ENCODE results near the gene FBXL14. TPM values are rescaled to one million over a fixed set of nuclear protein-coding genes. Genes with fewer than 3 reads are reported as not detected.

The FBXL14 gene
- total RNA-seq, 1 donor from 2014 or later: 33.7 TPM

GRCh38 chr12:1629338-1630132 lies 35.2 kb upstream of the FBXL14 start:
- Mint-ChIP-seq H3K36me3 (ENCODE audit: low read depth) (no peaks in the 10 kb centered on the region), H3K27ac (ENCODE audit: unreplicated experiment) (no peak overlapping the region), H3K4me1 (peaks cover 40% of the 10 kb centered on the region), H3K27me3 (ENCODE audit: low read depth) (peaks cover 72% of the 10 kb centered on the region), H3K4me3 (peak overlapping the region; percentile 82), H3K9me3 (no peaks in the 10 kb centered on the region)
- DNase-seq (ENCODE audit: low read depth, low spot score): no peak
- TF ChIP-seq, protein P1, sequence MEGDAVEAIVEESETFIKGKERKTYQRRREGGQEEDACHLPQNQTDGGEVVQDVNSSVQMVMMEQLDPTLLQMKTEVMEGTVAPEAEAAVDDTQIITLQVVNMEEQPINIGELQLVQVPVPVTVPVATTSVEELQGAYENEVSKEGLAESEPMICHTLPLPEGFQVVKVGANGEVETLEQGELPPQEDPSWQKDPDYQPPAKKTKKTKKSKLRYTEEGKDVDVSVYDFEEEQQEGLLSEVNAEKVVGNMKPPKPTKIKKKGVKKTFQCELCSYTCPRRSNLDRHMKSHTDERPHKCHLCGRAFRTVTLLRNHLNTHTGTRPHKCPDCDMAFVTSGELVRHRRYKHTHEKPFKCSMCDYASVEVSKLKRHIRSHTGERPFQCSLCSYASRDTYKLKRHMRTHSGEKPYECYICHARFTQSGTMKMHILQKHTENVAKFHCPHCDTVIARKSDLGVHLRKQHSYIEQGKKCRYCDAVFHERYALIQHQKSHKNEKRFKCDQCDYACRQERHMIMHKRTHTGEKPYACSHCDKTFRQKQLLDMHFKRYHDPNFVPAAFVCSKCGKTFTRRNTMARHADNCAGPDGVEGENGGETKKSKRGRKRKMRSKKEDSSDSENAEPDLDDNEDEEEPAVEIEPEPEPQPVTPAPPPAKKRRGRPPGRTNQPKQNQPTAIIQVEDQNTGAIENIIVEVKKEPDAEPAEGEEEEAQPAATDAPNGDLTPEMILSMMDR (conservative IDR thresholded peaks at IDR 0.05): no peak

DNA sequence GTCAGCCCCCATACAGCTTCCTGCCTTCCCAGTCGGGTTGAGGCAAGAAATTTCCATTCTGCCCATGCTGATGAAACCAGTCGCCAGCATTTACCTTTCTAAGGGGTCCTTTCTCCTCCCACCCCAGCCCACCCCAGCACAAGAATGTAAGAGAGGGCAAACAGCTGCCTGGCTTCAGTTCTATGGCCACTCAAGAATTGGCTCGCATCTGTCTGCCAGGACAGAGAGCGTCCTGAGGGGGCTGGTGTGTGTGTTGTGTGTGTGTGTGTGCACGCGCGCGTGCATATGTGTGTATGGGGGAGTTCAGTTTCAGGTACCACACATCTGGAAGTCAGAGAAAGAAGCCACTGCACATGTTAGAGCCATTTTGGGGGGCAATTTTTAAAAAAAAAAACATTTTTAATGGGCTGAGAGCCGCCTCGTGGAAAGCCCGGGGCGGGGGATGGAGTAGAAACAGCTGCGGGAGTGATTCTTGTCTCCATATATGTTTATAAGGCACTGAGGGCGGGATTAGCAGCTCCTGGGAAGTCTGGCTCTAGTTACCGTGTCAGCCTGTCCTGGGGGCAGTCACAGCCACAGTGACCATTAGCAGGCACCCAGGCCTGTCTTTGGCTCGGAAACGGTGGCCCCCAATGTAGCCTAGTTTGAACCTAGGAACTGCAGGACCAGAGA lies 34.4 kb upstream of the FBXL14 start, which contains the start of gene WNT5B:
TSS of gene WNT5B (plus strand) at position 566 of the 672 bp plus-strand sequence. CDS start 2,124 bp downstream, outside the sequence.
- peaks cover 67% of the 10 kb centered on the region for H3K27me3 Mint-ChIP-seq (ENCODE audit: low read depth)

GRCh38 chr12:1622406-1622805 lies 28.0 kb upstream of the FBXL14 start:
- H3K27ac Mint-ChIP-seq (ENCODE audit: unreplicated experiment): no peak overlapping the region
- DNase-seq (ENCODE audit: low read depth, low spot score): no peak
- H3K4me3 Mint-ChIP-seq: no peak overlapping the region
- peaks cover 23% of the 10 kb centered on the region for H3K4me1 Mint-ChIP-seq
- H3K9me3 Mint-ChIP-seq: no peaks in the 10 kb centered on the region
- H3K36me3 Mint-ChIP-seq (ENCODE audit: low read depth): peaks cover 3% of the 10 kb centered on the region
- TF ChIP-seq, protein P1 (conservative IDR thresholded peaks at IDR 0.05): no peak
- peaks cover 6% of the 10 kb centered on the region for H3K27me3 Mint-ChIP-seq (ENCODE audit: low read depth)

More for the DNA sequence above, 34.4 kb upstream of the FBXL14 start, which contains the start of gene WNT5B:
- Mint-ChIP-seq H3K4me3 (peak within 1 kb of the TSS; percentile 82), H3K9me3 (no peaks in the 10 kb centered on the region), H3K36me3 (ENCODE audit: low read depth) (no peaks in the 10 kb centered on the region), H3K27ac (ENCODE audit: unreplicated experiment) (no peak within 1 kb of the TSS), H3K4me1 (peaks cover 37% of the 10 kb centered on the region)
- DNase-seq (ENCODE audit: low read depth, low spot score): no peak
- TF ChIP-seq, protein P1 (conservative IDR thresholded peaks at IDR 0.05): no peak

DNA sequence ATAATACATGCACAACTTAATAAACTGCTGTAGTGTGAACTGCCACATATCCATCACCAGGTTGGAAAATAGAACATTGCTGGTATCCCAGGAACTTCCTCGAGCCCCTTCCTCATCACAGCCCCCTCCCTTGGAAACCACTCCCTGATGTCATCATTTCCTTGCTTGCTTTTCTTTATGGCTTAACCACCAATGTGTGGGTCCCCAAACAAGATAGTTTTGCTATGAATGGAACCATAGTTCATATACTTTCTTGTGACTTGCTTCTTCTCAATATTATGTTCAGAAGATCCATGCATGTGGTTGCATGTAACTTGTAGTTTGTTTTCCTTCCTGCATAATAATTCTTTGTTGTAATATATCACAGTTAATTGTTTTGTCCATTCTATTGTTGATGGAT lies 25.7 kb upstream of the FBXL14 start:
- TF ChIP-seq, protein P1 (conservative IDR thresholded peaks at IDR 0.05): no peak
- no peak overlapping the region for H3K4me3 Mint-ChIP-seq

GRCh38 chr12:1619587-1619986 lies 25.2 kb upstream of the FBXL14 start:
- TF ChIP-seq, protein P1 (conservative IDR thresholded peaks at IDR 0.05): no peak
- no peaks in the 10 kb centered on the region for H3K27me3 Mint-ChIP-seq (ENCODE audit: low read depth)
- H3K36me3 Mint-ChIP-seq (ENCODE audit: low read depth): peaks cover 3% of the 10 kb centered on the region
- no peaks in the 10 kb centered on the region for H3K9me3 Mint-ChIP-seq
- no peak overlapping the region for H3K4me3 Mint-ChIP-seq
- H3K27ac Mint-ChIP-seq (ENCODE audit: unreplicated experiment): no peak overlapping the region
- H3K4me1 Mint-ChIP-seq: peaks cover 16% of the 10 kb centered on the region
- DNase-seq (ENCODE audit: low read depth, low spot score): no peak

More for the DNA sequence above, 25.7 kb upstream of the FBXL14 start:
- Mint-ChIP-seq H3K9me3 (no peaks in the 10 kb centered on the region), H3K36me3 (ENCODE audit: low read depth) (peaks cover 3% of the 10 kb centered on the region), H3K27me3 (ENCODE audit: low read depth) (no peaks in the 10 kb centered on the region), H3K27ac (ENCODE audit: unreplicated experiment) (no peak overlapping the region), H3K4me1 (peaks cover 21% of the 10 kb centered on the region)
- DNase-seq (ENCODE audit: low read depth, low spot score): no peak
